NCI-H1105 treated with DMSO at 0.1 percent for 48 hours (cell line): ENCODE measurements around the gene SLC26A11.
"Not testable (repeated sequence)": the region's sequence is repeated elsewhere in the genome, so short reads cannot be mapped to it uniquely, and the experiment has no call there.

Experiments used
- DNase-seq: peaks from one replicate; lab custom pipeline; 2025; lab: John Stamatoyannopoulos, UW

The SLC26A11 gene

GRCh38 chr17:80243526-80244433 lies 23.6 kb downstream of the SLC26A11 start:
- DNase-seq, result no peak

GRCh38 chr17:80244448-80244847 lies 24.2 kb downstream of the SLC26A11 start:
- DNase-seq, result not testable (repeated sequence)

GRCh38 chr17:80244871-80245509 lies 24.8 kb downstream of the SLC26A11 start:
- no peak for DNase-seq

GRCh38 chr17:80245566-80246265 lies 25.5 kb downstream of the SLC26A11 start:
- DNase-seq, result no peak

GRCh38 chr17:80246266-80246681 lies 26.0 kb downstream of the SLC26A11 start:
- no peak for DNase-seq

GRCh38 chr17:80246726-80247125 lies 26.5 kb downstream of the SLC26A11 start:
- DNase-seq, result no peak

GRCh38 chr17:80247561-80247960 lies 27.3 kb downstream of the SLC26A11 start:
- DNase-seq, result no peak

- no peak for DNase-seq
Observed at GRCh38 chr17:80248001-80248893, 28.0 kb downstream of the SLC26A11 start.

GRCh38 chr17:80248894-80249710 lies 28.9 kb downstream of the SLC26A11 start:
- no peak for DNase-seq

GRCh38 chr17:80251966-80252365 lies 31.7 kb downstream of the SLC26A11 start:
- no peak for DNase-seq

- peak; percentile 4 for DNase-seq
Observed at GRCh38 chr17:80252871-80253270, 32.6 kb downstream of the SLC26A11 start.

- no peak for DNase-seq
Observed at GRCh38 chr17:80253631-80254395, 33.6 kb downstream of the SLC26A11 start.

- no peak for DNase-seq
Observed at GRCh38 chr17:80254396-80255251, 34.4 kb downstream of the SLC26A11 start.

GRCh38 chr17:80256034-80256350 lies 35.8 kb downstream of the SLC26A11 start:
- no peak for DNase-seq

GRCh38 chr17:80257716-80258213 lies 37.5 kb downstream of the SLC26A11 start:
- no peak for DNase-seq

- not testable (repeated sequence) for DNase-seq
Observed at GRCh38 chr17:80258296-80258695, 38.1 kb downstream of the SLC26A11 start.

GRCh38 chr17:80259457-80260068 lies 39.3 kb downstream of the SLC26A11 start:
- DNase-seq, result no peak

- no peak for DNase-seq
Observed at GRCh38 chr17:80260069-80260535, 39.9 kb downstream of the SLC26A11 start.
